Measurements from ENCODE around the gene UBE2O. TPM values are rescaled to one million over a fixed set of nuclear protein-coding genes. Genes with fewer than 3 reads are reported as not detected.

The UBE2O gene
- total and polyA plus RNA-seq, 4 donors, result 25.0 to 47.4 (median 35.8) TPM

GRCh38 chr17:76469076-76469990 lies 16.4 kb upstream of the UBE2O start:
- Histone ChIP-seq H3K4me1 (ENCODE audit: control insufficient read depth, insufficient read depth, low read length) (peaks cover 18% of the 10 kb centered on the region), H3K27me3 (ENCODE audit: control insufficient read depth, insufficient read depth, low read length) (no peaks in the 10 kb centered on the region), H3K27ac (ENCODE audit: low read depth, low read length) (no peak overlapping the region), H3K4me3 (ENCODE audit: low read depth, low read length) (no peak overlapping the region), H3K9me3 (ENCODE audit: control insufficient read depth, insufficient read depth, low read length) (no peaks in the 10 kb centered on the region), H3K36me3 (ENCODE audit: control insufficient read depth, insufficient read depth, low read length) (peaks cover 9% of the 10 kb centered on the region)
- no peak for DNase-seq (ENCODE audit: low read depth in 4 of 6, low spot score in 6 of 6)
- 94% methylated on average over 37 of the region's 38 CpGs for WGBS (ENCODE audit: insufficient coverage)

- no peaks in the 10 kb centered on the region for H3K27me3 ChIP-seq (ENCODE audit: control insufficient read depth, insufficient read depth, low read length)
- H3K36me3 ChIP-seq (ENCODE audit: control insufficient read depth, insufficient read depth, low read length), result peaks cover 7% of the 10 kb centered on the region
- H3K27ac ChIP-seq (ENCODE audit: low read depth, low read length), result no peak overlapping the region
- WGBS (ENCODE audit: insufficient coverage), result 95% methylated on average over 14 of the region's 14 CpGs
- DNase-seq (ENCODE audit: low read depth in 4 of 6, low spot score in 6 of 6), result no peak
- H3K4me3 ChIP-seq (ENCODE audit: low read depth, low read length), result no peak overlapping the region
- no peaks in the 10 kb centered on the region for H3K9me3 ChIP-seq (ENCODE audit: control insufficient read depth, insufficient read depth, low read length)
- H3K4me1 ChIP-seq (ENCODE audit: control insufficient read depth, insufficient read depth, low read length), result peaks cover 18% of the 10 kb centered on the region
Observed at GRCh38 chr17:76468634-76469010, 15.7 kb upstream of the UBE2O start.

GRCh38 chr17:76467809-76468633 lies 15.1 kb upstream of the UBE2O start:
- 74% methylated on average over 8 of the region's 8 CpGs for WGBS (ENCODE audit: insufficient coverage)
- no peaks in the 10 kb centered on the region for H3K9me3 ChIP-seq (ENCODE audit: control insufficient read depth, insufficient read depth, low read length)
- no peak for DNase-seq (ENCODE audit: low read depth in 4 of 6, low spot score in 6 of 6)
- peaks cover 7% of the 10 kb centered on the region for H3K36me3 ChIP-seq (ENCODE audit: control insufficient read depth, insufficient read depth, low read length)
- H3K27ac ChIP-seq (ENCODE audit: low read depth, low read length), result no peak overlapping the region
- H3K4me3 ChIP-seq (ENCODE audit: low read depth, low read length), result no peak overlapping the region
- H3K27me3 ChIP-seq (ENCODE audit: control insufficient read depth, insufficient read depth, low read length), result no peaks in the 10 kb centered on the region
- H3K4me1 ChIP-seq (ENCODE audit: control insufficient read depth, insufficient read depth, low read length), result peaks cover 18% of the 10 kb centered on the region

DNA sequence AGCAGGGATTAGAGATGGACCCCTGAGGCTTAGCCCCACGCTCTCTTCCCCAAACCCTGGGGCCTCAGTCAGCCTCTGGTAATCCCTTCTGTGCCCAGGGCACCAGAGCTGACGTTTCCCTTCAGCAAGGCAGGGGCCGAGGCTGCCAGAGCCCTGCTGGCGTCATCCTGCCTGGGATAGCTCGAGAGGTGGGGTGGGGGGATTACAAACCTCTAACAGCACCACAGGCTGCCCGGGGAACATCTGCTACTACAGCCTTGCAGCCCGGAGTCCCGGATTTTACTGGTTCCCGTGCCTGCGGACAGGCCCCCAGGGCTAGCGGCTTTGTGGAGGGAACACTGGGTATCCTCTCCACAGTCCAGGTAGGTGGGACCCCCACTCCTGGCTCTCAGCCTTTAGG lies 14.4 kb upstream of the UBE2O start, which contains the start of gene AANAT:
Gene AANAT, plus strand, starts transcription at position 238 of the 400 bp plus-strand sequence. CDS start 1,144 bp downstream, outside the sequence.
- 43% methylated on average over 6 of the region's 11 CpGs for WGBS (ENCODE audit: insufficient coverage)

GRCh38 chr17:76466775-76467130 lies 13.8 kb upstream of the UBE2O start:
- 88% methylated on average over 6 of the region's 6 CpGs for WGBS (ENCODE audit: insufficient coverage)

More for the DNA sequence above, 14.4 kb upstream of the UBE2O start, which contains the start of gene AANAT:
- Histone ChIP-seq H3K27me3 (ENCODE audit: control insufficient read depth, insufficient read depth, low read length) (no peaks in the 10 kb centered on the region), H3K9me3 (ENCODE audit: control insufficient read depth, insufficient read depth, low read length) (no peaks in the 10 kb centered on the region), H3K4me3 (ENCODE audit: low read depth, low read length) (no peak within 1 kb of the TSS), H3K27ac (ENCODE audit: low read depth, low read length) (no peak within 1 kb of the TSS), H3K36me3 (ENCODE audit: control insufficient read depth, insufficient read depth, low read length) (peaks cover 7% of the 10 kb centered on the region), H3K4me1 (ENCODE audit: control insufficient read depth, insufficient read depth, low read length) (peaks cover 18% of the 10 kb centered on the region)
- no peak for DNase-seq (ENCODE audit: low read depth in 4 of 6, low spot score in 6 of 6)

DNA sequence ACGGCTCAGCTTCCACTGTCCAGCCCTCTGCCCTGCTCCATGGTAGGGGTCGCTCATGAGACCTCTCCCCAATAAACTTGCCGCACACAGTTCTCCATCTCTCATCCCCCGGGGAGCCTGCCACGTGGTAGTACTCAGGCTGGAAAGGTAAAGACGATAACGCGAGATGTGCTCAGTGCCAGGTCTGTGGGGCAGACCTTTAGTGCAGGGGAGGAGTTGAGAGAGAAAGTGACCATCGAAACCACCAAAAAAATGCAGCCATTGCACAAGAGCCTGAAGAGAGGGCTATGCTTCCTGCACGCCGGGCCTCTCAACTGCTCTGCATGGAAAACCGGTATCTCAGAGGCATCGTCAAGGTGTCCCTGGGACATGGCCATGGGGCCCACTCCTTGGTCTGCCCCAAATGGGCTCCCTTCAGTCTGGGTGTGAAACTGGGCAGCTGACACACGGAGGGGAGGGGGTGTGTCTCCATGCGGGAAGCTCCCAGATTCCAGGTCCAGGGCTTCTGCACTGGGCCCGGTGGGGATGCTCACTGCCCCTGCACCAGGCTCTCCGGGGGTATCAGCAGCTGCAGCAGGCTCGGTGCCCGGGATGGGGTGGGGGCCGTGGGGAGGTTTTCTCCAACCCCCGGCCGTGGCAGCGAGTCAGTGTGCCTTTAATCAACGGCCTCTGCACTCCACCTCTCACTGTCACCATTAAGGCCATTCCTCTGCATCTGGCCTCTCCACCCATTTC lies 9.8 kb upstream of the UBE2O start:
- Histone ChIP-seq H3K27me3 (ENCODE audit: control insufficient read depth, insufficient read depth, low read length) (no peaks in the 10 kb centered on the region), H3K9me3 (ENCODE audit: control insufficient read depth, insufficient read depth, low read length) (no peaks in the 10 kb centered on the region), H3K27ac (ENCODE audit: low read depth, low read length) (no peak overlapping the region), H3K4me1 (ENCODE audit: control insufficient read depth, insufficient read depth, low read length) (peaks cover 18% of the 10 kb centered on the region), H3K4me3 (ENCODE audit: low read depth, low read length) (no peak overlapping the region), H3K36me3 (ENCODE audit: control insufficient read depth, insufficient read depth, low read length) (no peaks in the 10 kb centered on the region)
- 71% methylated on average over 20 of the region's 24 CpGs for WGBS (ENCODE audit: insufficient coverage)
- no peak for DNase-seq (ENCODE audit: low read depth in 4 of 6, low spot score in 6 of 6)

More at GRCh38 chr17:76466775-76467130, 13.8 kb upstream of the UBE2O start:
- no peak overlapping the region for H3K27ac ChIP-seq (ENCODE audit: low read depth, low read length)
- peaks cover 7% of the 10 kb centered on the region for H3K36me3 ChIP-seq (ENCODE audit: control insufficient read depth, insufficient read depth, low read length)
- H3K9me3 ChIP-seq (ENCODE audit: control insufficient read depth, insufficient read depth, low read length), result no peaks in the 10 kb centered on the region
- H3K4me3 ChIP-seq (ENCODE audit: low read depth, low read length), result no peak overlapping the region
- H3K27me3 ChIP-seq (ENCODE audit: control insufficient read depth, insufficient read depth, low read length), result no peaks in the 10 kb centered on the region
- DNase-seq (ENCODE audit: low read depth in 4 of 6, low spot score in 6 of 6), result no peak
- peaks cover 18% of the 10 kb centered on the region for H3K4me1 ChIP-seq (ENCODE audit: control insufficient read depth, insufficient read depth, low read length)

DNA sequence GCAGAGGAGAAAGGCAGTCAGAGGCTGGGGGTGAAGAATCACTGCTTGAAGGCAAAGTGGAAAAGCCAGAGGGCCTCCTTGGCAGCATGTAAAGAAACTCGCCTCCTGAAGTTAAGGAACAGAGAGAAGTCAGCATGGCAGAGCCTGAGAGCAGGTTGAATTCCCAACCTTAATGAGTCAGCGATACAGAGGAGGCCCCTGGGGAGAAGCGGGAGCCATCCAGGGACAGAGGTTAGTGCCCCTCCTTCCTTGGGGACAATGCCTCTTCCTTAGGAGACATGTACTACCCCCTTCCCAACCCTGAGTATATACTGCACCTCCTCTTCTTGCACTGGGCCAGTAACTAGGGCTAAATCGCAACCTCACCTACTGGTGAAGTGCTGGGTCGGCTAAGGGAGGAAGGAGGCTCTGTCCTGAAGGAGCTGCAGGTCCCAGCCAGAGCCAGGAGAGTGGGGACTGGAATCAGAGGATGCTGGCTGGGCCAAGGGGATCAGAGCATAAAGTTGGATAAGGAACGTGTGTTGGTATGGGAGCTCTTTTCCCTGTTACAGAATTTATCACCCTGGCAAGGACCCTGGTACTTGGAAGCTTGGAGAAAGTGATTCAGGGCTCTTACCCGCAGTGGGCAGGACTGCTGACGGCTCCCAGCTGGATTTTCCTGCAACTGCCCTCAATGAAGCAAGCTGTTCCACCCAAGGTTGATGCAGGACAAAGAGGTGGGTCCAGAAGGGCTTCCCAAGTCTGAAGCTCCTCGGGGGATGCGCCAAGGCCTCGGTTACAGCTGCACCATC lies 9.0 kb upstream of the UBE2O start:
- Histone ChIP-seq H3K27me3 (ENCODE audit: control insufficient read depth, insufficient read depth, low read length) (no peaks in the 10 kb centered on the region), H3K27ac (ENCODE audit: low read depth, low read length) (no peak overlapping the region), H3K36me3 (ENCODE audit: control insufficient read depth, insufficient read depth, low read length) (no peaks in the 10 kb centered on the region), H3K4me1 (ENCODE audit: control insufficient read depth, insufficient read depth, low read length) (peaks cover 11% of the 10 kb centered on the region), H3K9me3 (ENCODE audit: control insufficient read depth, insufficient read depth, low read length) (no peaks in the 10 kb centered on the region), H3K4me3 (ENCODE audit: low read depth, low read length) (no peak overlapping the region)
- no peak for DNase-seq (ENCODE audit: low read depth in 4 of 6, low spot score in 6 of 6)
- 77% methylated on average over 9 of the region's 11 CpGs for WGBS (ENCODE audit: insufficient coverage)

- Histone ChIP-seq H3K27ac (ENCODE audit: low read depth, low read length) (no peak overlapping the region), H3K4me3 (ENCODE audit: low read depth, low read length) (no peak overlapping the region), H3K9me3 (ENCODE audit: control insufficient read depth, insufficient read depth, low read length) (no peaks in the 10 kb centered on the region), H3K4me1 (ENCODE audit: control insufficient read depth, insufficient read depth, low read length) (no peaks in the 10 kb centered on the region), H3K27me3 (ENCODE audit: control insufficient read depth, insufficient read depth, low read length) (no peaks in the 10 kb centered on the region), H3K36me3 (ENCODE audit: control insufficient read depth, insufficient read depth, low read length) (no peaks in the 10 kb centered on the region)
- 45% methylated on average over 4 of the region's 4 CpGs for WGBS (ENCODE audit: insufficient coverage)
- no peak for DNase-seq (ENCODE audit: low read depth in 4 of 6, low spot score in 6 of 6)
Observed at GRCh38 chr17:76459674-76460073, 6.7 kb upstream of the UBE2O start.

Measured in spinal cord (tissue), 10 donors.